ENCODE data around the gene HTR5A.
"Not testable (repeated sequence)": the region's sequence is repeated elsewhere in the genome, so short reads cannot be mapped to it uniquely, and the experiment has no call there.

The HTR5A gene
- 0 to 0.07 (median 0) reads per million in 18 experiments for total RNA-seq

DNA sequence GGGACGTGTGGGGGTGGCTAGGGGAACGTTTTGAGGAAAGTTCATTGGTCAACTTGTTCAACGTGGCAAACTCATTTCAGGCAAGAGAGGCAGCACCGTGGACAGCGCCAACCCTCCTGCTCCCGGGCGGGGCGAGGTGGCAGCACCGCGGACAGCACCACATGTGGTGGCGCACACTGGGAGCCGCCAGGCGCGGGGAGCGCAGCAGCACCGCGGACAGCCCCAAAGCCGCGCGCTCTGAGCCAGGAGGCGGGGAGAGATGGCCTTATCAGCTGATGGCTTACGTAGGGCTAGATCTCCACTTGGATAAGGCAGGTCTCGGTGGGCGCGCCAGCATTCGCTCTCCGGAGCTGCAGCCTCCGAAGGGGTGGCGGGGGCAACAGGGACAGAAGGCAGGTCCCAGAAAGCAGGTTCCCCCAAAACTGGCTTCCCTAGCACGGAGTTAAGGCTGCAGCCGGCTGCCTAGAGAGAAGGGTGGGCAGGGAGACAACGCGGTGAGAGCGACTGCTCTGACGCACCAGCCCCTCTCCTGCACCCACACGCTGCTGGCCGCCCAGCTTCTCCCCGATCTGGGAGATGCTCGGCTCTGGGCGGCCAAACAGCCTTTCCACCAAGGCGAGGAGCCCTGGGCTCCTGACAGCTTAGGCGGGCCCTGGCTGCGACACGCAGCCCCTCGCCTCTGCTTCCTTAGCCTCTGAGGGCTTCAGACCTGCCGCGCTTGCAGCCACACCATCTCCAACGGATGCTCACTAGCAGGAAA is at the start of gene HTR5A:
TSS of gene HTR5A (plus strand) at position 333 of the 760 bp plus-strand sequence. CDS start 576 bp downstream, outside the sequence.
- peak; percentile 69 to 85 for DNase-seq

DNA sequence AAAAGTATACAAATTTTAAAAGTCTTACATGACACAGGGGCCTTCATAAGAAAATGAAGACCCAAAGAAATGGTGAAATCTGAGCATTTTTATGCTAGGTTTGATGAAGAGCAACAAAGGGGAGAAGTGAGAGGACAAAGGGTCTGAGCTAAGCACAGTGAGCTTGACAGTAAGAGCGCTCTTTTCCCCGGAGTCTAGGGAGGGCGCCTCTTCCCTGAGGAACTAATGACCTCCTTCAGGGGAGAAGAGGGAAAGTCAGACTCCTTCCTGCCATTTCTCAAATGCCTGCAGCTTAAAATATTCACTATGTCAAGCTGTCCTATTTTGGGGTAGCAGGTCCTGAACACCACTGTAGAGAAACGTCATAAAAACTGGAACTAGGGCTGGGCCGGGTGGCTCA is 49.1 kb upstream of the HTR5A start:
- no peak for DNase-seq

DNA sequence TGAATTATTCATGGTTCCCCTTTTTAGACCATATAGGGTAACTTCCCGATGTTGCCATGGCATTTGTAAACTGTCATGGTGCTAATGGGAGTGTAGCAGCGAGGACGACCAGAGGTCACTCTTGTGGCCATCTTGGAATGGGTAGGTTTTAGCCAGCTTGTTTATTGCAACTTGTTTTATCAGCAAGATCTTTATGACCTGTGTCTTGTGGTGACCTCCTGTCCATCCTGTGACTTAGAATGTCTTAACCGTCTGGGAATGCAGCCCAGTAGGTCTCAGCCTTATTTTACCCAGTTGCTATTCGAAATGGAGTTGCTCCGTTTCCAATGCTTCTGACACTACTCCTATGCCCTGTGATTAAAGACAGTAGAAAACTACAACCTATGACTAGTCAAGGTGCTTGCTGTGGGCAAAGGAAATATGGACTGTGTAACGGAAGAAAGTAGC is 48.4 kb upstream of the HTR5A start:
- DNase-seq: no peak

GRCh38 chr7:155027879-155028278 is 42.2 kb upstream of the HTR5A start:
- DNase-seq: no peak

DNA sequence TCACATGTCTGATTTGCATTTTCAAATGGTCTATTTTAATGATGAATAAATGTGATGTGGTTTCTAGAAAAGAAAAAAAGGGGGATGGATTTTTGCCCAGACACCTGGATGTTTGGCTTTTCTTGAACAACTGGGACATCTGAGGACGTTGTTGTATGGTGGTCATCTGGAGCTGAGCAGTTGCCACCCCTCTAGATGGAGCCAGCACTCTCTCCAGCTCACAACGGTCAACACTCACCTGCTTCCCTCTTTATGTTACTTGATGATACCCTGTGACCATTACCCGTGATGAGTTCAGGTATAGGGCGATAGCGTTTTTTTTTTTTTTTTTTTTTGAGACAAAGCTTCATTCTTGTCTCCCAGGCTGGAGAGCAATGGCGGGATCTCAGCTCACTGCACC is 37.1 kb upstream of the HTR5A start:
- DNase-seq: no peak

DNA sequence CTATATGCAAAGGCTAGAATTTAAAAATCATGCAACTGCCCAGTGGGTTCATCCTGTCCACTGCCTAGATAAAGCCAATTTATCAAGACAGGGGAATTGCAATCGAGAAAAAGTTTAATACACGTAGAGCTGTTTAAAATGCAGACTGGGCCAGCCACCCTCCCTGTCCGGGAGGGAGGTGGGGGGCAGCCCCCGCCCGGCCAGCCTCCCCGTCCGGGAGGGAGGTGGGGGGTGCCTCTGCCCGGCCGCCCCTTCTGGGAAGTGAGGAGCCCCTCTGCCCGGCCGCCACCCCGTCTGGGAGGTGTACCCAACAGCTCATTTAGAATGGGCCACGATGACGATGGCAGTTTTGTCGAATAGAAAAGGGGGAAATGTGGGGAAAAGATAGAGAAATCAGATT is 35.6 kb upstream of the HTR5A start:
- not testable (repeated sequence) for DNase-seq

DNA sequence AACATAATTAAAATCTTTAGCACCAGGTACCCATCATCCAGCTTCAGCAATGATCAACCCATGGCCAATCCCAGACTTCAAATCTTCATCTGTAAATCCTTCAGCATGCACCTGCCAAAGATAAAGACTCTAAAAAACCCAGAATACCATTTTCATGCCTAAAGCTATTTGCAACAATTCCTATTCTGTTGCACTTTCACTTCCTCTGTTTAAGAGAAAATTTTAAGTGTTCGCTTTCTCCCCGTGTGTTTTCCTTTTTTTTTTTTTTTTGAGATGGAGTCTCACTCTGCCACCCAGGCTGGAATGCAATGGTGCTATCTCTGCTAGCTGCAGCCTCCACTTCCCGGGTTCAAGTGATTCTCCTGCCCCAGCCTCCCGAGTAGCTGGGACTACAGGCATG is 31.8 kb upstream of the HTR5A start:
- DNase-seq: no peak

DNA sequence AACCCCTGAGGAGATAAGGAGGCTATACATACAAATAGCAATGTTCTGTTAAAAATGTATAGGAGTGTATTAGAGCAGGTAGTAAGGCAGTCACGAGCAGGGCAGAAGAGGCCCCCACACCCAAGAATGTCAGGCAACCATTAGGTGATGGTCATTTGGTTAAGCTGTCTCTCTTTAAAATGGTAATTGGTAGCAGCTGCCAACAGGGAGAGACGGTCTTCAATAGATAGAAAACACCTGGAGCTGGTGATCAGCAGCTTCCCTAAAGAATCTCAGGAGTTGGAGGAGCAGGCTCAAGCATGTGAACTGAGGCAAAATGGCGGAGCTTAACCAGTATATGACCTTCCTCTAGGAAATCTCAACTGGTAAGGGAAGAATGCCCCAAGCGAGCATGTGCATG is 26.4 kb upstream of the HTR5A start:
- DNase-seq: no peak

GRCh38 chr7:155048006-155048405 is 22.1 kb upstream of the HTR5A start:
- no peak for DNase-seq

GRCh38 chr7:155051355-155051754 is 18.8 kb upstream of the HTR5A start:
- DNase-seq: no peak

GRCh38 chr7:155053002-155053401 is 17.1 kb upstream of the HTR5A start:
- no peak for DNase-seq

GRCh38 chr7:155054761-155055160 is 15.4 kb upstream of the HTR5A start:
- DNase-seq: no peak

- no peak for DNase-seq
Measured at GRCh38 chr7:155057076-155057475, 13.0 kb upstream of the HTR5A start.

GRCh38 chr7:155058896-155059295 is 11.2 kb upstream of the HTR5A start:
- DNase-seq: no peak

DNA sequence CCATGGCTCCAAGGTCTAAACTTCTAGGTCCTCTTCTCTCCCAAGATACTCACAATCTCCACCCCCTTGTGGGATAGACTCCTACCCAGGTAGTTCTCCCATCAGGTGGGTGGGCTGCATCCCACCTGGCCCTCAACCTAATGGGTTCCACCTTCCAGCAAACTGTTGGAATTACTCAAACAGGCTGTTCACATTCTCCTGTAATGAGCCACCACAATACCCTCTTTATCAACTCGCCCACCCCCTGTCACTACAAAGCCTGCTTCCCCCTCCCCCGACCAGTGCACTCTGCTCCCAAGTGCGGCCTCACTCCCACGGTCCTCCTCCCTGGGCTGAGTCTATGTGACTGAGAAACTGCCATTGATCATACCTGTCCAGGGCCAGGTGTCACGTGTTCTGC is 10.4 kb upstream of the HTR5A start:
- no peak for DNase-seq

DNA sequence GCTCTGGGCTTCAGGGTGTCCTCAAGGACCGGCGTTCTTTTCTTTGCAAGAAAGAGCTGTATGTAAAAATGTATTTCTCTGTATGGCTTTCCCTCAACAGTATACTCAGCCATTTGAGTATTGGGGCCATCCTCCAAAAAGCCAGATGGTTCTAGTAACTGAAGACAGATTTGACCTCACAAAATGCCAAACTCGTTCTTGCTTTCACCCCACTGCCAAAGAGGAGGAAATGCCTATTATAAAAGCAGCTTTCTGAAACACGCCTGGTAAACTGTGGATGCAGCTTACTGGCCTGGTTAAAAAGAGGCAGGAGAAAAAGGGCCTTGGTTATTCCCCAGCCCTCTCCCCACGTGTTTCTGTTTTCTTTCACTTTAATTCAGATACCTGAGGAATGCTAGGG is 7.7 kb upstream of the HTR5A start:
- no peak for DNase-seq

DNA sequence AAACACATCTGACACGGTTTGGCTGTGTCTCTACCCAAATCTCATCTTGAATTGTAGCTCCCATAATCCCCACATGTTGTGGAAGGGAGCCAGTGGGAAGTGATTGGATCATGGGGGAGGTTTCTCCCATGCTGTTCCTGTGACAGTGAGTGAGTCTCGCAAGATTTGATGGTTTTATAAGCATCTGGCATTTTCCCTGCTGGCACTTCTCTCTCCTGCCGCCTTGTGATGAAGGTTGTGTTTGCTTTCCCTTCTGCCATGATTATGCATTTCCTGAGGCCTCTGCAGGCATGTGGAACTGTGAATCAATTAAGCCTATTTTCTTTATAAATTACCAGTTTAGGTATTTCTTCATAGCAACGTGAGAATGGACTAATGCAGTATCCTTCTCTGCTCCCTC is 5.9 kb upstream of the HTR5A start:
- no peak for DNase-seq

DNA sequence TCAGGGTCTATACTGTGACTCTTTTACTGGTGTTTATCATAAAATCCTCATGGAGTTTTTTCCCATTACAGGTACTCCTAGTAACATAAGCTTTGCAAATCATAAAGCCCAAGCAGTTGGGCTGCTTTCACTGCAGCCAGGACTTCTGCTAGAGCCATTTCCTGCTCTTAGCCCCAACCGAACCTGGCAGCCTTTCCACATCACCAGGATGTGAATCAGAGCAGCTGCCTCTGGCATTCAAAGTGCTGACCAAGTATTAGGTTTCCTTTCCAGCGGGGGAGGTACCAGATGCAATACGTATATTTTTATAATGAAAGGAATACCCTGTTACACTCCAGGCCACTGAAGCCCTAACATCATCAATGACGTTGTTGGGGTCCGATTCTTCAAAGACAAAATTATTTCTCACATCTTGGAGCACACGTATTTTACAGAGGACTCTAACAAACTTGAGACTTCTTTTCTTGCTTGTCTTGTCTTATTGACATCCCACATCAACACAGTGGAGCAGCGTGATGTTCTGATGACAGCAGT is 3.6 kb upstream of the HTR5A start:
- no peak for DNase-seq

DNA sequence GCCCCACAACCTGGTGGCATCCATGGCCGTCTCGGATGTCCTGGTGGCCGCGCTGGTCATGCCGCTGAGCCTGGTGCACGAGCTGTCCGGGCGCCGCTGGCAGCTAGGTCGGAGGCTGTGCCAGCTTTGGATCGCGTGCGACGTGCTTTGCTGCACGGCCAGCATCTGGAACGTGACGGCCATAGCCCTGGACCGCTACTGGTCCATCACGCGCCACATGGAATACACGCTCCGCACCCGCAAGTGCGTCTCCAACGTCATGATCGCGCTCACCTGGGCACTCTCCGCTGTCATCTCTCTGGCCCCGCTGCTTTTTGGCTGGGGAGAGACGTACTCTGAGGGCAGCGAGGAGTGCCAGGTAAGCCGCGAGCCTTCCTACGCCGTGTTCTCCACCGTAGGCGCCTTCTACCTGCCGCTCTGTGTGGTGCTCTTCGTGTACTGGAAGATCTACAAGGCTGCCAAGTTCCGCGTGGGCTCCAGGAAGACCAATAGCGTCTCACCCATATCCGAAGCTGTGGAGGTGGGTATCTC is 1.1 kb downstream of the HTR5A start:
- DNase-seq: no peak

GRCh38 chr7:155071916-155072571 is 1.9 kb downstream of the HTR5A start:
- no peak for DNase-seq

DNA sequence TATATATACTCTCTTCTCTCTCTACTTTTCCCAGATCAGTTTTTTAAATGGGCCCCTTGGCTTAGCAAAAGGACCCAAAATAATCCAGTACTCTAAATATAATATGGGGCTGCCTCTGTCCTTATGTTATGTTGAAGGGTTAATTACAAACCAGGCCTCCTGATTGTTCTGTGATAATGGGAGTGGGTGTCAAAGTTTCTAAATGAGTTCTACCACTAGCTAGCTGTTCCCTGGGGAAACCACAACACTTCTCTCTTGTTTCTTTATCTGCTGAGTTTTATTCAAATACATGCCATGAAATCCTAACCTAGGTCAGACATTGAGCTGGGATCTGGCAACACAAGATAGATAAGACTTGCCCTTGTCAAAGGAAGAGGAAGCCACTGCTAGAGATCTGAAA is 3.8 kb downstream of the HTR5A start:
- DNase-seq: no peak

- no peak for DNase-seq
Measured at GRCh38 chr7:155084021-155084420, 13.9 kb downstream of the HTR5A start.

- DNase-seq: no peak
Measured at GRCh38 chr7:155084969-155085368, 14.8 kb downstream of the HTR5A start.

DNA sequence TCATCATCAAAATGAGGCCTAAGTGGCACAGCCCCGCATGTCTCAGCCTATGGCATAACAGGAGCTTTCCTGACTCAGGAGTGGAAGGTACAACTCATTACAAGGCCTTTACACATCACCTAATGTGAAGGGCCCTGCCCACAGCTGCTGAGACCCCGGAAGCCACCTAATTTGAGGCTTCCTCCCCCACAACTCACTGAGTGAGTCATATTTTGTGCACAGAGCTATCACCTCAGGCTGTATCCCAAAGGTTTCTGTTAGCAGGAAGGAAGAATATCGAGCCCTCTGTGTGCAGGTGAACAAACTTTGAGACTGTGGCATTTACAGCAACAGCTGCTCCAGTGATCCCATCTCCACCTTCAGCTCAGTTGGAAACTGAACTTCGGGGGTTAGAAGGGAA is 20.6 kb downstream of the HTR5A start:
- DNase-seq: no peak
